ENCODE measurements around the gene RNF157. TPM values are rescaled to one million over a fixed set of nuclear protein-coding genes. Genes with fewer than 3 reads are reported as not detected.
A peak's percentile ranks its signal among the peaks of the same experiment; 100 is the strongest.

Gene RNF157
- total RNA-seq, 4 donors from 2014 or later: 50.5 to 142 (median 85.3) TPM

DNA sequence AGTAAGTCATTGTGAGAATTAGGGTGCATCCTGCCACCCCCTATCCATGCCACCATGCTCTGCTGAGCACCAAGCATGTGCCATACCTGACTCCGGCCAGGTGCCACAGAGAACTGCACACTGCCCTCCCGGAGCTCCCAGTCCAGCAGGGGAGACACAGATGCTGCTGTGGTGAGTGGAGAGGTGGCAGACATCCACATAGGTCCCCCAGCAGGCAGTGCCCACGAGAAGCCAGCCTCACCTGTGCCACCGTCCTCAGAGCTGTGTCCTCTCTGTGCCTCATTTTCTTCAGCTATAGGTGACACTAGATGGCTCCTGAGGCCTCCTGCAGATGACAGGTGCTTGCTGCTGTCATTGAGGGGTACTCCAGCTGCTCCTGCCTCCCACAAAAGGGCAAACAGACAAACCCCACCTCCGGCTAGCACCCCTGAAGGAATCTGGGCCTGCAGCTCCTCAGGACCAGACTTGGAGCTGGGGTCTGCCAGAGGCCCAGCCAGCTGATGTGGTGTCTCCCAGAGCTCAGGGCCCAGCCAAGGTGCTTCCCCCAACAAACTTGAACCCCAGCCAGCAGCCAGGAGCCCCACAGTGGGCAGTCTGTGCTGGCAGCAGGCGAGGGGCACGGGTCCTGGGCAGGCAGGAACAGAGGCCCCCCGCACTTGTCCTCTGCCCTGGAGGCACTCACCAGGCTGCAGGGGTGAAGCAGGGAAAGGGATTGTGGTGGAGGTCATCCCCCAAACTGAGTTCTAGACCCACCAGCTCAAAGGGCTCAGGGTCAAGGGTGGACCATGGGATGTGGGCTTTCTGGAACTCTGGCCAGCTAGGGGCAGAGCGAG is 116.3 kb downstream of the RNF157 start:
- DNase-seq: no peak
- peaks cover 3% of the 10 kb centered on the region in 2 donors for H3K4me1 ChIP-seq
- TF ChIP-seq, protein P1, sequence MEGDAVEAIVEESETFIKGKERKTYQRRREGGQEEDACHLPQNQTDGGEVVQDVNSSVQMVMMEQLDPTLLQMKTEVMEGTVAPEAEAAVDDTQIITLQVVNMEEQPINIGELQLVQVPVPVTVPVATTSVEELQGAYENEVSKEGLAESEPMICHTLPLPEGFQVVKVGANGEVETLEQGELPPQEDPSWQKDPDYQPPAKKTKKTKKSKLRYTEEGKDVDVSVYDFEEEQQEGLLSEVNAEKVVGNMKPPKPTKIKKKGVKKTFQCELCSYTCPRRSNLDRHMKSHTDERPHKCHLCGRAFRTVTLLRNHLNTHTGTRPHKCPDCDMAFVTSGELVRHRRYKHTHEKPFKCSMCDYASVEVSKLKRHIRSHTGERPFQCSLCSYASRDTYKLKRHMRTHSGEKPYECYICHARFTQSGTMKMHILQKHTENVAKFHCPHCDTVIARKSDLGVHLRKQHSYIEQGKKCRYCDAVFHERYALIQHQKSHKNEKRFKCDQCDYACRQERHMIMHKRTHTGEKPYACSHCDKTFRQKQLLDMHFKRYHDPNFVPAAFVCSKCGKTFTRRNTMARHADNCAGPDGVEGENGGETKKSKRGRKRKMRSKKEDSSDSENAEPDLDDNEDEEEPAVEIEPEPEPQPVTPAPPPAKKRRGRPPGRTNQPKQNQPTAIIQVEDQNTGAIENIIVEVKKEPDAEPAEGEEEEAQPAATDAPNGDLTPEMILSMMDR (IDR thresholded peaks at IDR 0.05 in 4 of 5, conservative IDR thresholded peaks at IDR 0.05 in 1 of 5): no peak
- TF ChIP-seq POLR2A (IDR thresholded peaks at IDR 0.05): no peak
- intact Hi-C loops (cut with DNase I; ENCODE audit: low total_unique reads) (loop anchor here (10.0 kb wide), 1 partner anchor 281 kb away; no protein-coding TSS in a partner anchor), in situ Hi-C loops (cut with MboI; ENCODE audit: low sequenced_read_pairs in 4 of 4) (loop anchor here in 2 of 4 donors (5.0 to 10.0 kb wide), 2 partner anchors 171 to 173 kb away; no protein-coding TSS in a partner anchor)
- no peaks in the 10 kb centered on the region for H3K27me3 ChIP-seq
- H3K36me3 ChIP-seq: no peaks in the 10 kb centered on the region
- H3K27ac ChIP-seq: no peak overlapping the region
- H3K4me3 ChIP-seq: no peak overlapping the region
- no peaks in the 10 kb centered on the region for H3K9me3 ChIP-seq
- ATAC-seq: no peak

DNA sequence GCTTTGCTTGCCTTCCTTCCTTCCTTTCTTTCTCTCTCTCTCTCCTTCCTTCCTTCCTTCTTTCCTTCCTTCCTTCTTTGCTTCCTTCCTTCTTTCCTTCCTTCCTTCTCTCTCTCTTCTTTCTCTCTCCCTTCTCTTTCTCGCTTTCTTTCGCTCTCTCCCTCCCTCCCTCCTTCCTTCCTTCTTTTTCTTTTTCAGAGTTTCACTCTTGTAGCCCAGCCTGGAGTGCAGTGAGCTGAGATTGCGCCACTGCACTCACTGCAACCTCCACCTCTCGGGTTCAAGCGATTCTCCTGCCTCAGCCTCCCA is 117.1 kb downstream of the RNF157 start:
- Histone ChIP-seq H3K4me3 (no peak overlapping the region), H3K27me3 (no peaks in the 10 kb centered on the region), H3K4me1 (peaks cover 3% of the 10 kb centered on the region in 2 donors), H3K27ac (no peak overlapping the region), H3K9me3 (no peaks in the 10 kb centered on the region), H3K36me3 (no peaks in the 10 kb centered on the region)
- TF ChIP-seq, protein P1 (IDR thresholded peaks at IDR 0.05 in 4 of 5, conservative IDR thresholded peaks at IDR 0.05 in 1 of 5): no peak
- TF ChIP-seq POLR2A (IDR thresholded peaks at IDR 0.05): no peak
- in situ Hi-C loops (cut with MboI; ENCODE audit: low sequenced_read_pairs in 4 of 4) (loop anchor here in 2 of 4 donors (5.0 to 10.0 kb wide), 2 partner anchors 172 to 174 kb away; no protein-coding TSS in a partner anchor), intact Hi-C loops (cut with DNase I; ENCODE audit: low total_unique reads) (loop anchor here (10.0 kb wide), 1 partner anchor 282 kb away; no protein-coding TSS in a partner anchor)
- DNase-seq (no peak), ATAC-seq (no peak)

DNA sequence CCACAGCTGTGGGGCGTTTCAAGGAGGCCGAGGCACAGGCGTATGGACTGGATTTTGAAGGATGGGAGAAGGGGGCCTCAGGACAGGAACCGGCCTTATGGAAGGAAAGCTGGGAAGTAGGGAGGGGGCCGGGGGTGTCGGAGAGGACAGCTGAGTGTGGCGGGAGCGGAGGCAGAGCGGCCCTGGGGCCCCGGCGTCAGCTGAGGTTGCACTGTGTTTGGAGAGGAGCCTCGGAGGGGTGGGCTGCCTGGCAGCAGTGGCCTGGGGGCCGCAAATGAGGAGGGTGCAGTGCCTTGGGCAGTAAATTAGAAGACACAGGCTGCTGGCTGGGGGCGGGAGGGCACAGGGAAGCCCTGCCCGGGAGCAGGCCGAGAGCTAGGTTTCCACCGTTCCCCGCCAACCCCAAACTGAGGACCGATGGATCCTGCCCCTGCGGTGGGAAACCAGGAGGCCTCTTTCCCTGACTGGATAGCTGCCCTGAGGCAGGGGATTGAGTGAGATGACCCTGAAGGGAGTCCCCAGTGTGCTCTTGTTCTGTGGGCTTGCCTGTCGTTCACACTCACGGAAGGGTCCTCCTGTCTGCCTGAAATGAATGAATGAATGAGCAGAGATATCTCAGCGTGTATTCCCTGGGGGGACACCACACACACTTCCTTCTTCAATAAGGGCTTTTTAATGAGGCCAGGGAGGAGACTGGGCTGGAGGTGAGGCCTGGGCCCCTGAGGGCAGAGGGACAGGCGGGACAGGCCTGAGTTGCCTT is 117.7 kb downstream of the RNF157 start:
- intact Hi-C loops (cut with DNase I; ENCODE audit: low total_unique reads): loop anchor here (10.0 kb wide), 1 partner anchor 282 kb away; no protein-coding TSS in a partner anchor
- no peaks in the 10 kb centered on the region for H3K9me3 ChIP-seq
- no peak overlapping the region for H3K4me3 ChIP-seq
- H3K27ac ChIP-seq: no peak overlapping the region
- H3K36me3 ChIP-seq: no peaks in the 10 kb centered on the region
- peaks cover 3% of the 10 kb centered on the region in 2 donors for H3K4me1 ChIP-seq
- DNase-seq (no peak), ATAC-seq (no peak)
- TF ChIP-seq, protein P1 (IDR thresholded peaks at IDR 0.05 in 4 of 5, conservative IDR thresholded peaks at IDR 0.05 in 1 of 5): no peak
- no peak for TF ChIP-seq POLR2A (IDR thresholded peaks at IDR 0.05)
- in situ Hi-C loops (cut with MboI; ENCODE audit: low sequenced_read_pairs in 4 of 4): loop anchor here in 2 of 4 donors (5.0 to 10.0 kb wide), 2 partner anchors 172 to 175 kb away; no protein-coding TSS in a partner anchor
- H3K27me3 ChIP-seq: no peaks in the 10 kb centered on the region

DNA sequence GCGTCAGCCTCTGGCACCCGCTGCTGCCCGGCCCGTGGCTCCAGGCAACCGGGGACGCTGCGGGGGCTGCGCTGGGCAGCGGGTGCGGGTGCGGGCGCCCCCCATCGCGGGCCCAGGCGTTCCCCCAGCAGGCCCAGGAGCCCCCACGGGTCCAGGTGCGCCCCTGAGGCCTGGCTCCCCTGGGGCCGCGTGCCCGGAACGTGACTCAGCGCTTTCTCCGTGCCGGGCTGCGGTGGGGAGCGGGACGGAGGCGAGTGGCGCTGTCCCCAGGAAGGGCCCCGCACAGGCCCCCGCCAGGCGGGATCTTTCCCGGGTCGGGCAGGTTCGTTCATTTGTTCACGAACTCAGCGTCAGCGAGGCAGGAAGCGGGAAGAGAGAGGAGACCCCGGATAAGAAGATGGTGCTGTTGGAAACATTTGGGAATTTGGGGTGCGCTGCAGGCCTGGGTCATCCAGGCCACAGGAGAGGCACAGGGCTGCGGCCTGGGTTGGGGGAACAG is 118.3 kb downstream of the RNF157 start:
- peak overlapping the region in 2 of 4 donors; percentile 10 to 39 for H3K27ac ChIP-seq
- TF ChIP-seq, protein P1 (IDR thresholded peaks at IDR 0.05 in 4 of 5, conservative IDR thresholded peaks at IDR 0.05 in 1 of 5): no peak
- TF ChIP-seq POLR2A (IDR thresholded peaks at IDR 0.05): no peak
- H3K4me3 ChIP-seq: peak overlapping the region; percentile 28 to 50 (median 42)
- in situ Hi-C loops (cut with MboI; ENCODE audit: low sequenced_read_pairs in 4 of 4): loop anchor here in 2 of 4 donors (5.0 to 10.0 kb wide), 2 partner anchors 173 to 175 kb away; no protein-coding TSS in a partner anchor
- H3K36me3 ChIP-seq: no peaks in the 10 kb centered on the region
- ATAC-seq: peak; percentile 24 to 44
- no peaks in the 10 kb centered on the region for H3K27me3 ChIP-seq
- DNase-seq: no peak
- H3K9me3 ChIP-seq: no peaks in the 10 kb centered on the region
- H3K4me1 ChIP-seq: peaks cover 3% of the 10 kb centered on the region in 2 donors
- intact Hi-C loops (cut with DNase I; ENCODE audit: low total_unique reads): loop anchor here (1.0 to 10.0 kb wide), 4 partner anchors 59 to 283 kb away; no protein-coding TSS in a partner anchor

Data from gastrocnemius medialis (tissue), 4 donors.